GM19025 (cell line): Measurements from ENCODE around the gene TMEM201.

Experiments used
- ATAC-seq: cut with Tn5 transposase; IDR thresholded peaks from one replicate; pipeline ENCODE4 v1.9.1; 2021; ENCODE audit warnings: mild to moderate bottlenecking, low read depth, moderate library complexity; ENCODE audit not compliant: unreplicated experiment

TMEM201 gene

DNA sequence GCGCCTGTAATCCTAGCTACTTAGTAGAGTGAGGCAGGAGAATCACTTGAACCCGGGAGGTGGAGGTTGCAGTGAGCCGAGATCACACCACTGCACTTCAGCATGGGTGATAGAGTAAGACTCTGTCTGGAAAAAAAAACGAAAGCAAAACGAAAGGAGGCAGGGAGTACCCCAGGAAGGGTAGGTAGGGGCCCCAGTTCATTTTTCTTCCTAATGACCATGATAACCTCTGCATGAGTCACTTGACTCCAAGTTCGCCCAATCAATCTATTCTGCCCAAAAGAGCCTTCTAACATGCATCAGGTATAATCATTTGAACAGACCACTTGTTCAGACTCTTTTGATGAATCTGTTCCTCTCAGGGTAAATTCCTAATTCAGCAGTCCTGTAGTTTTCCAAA lies 13.2 kb upstream of the TMEM201 start:
- no peak for ATAC-seq

DNA sequence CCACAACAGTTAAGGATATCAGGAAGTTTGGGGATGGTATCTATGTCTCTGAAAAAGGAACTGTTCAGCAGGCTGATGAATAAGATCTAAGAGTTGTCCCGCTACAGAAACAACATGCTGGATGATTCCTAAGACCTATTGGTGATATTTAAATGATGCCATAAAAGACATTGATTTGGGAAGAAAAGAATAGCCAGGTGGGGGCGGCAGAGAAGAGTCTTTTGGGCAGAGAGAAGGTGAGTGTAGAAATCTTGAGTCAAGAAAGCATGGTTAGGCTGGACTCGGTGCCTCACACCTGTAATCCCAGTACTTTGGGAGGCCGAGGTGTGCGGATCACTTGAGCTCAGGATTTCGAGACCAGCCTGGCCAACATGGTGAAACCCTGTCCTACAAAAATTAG lies 11.8 kb upstream of the TMEM201 start:
- no peak for ATAC-seq

DNA sequence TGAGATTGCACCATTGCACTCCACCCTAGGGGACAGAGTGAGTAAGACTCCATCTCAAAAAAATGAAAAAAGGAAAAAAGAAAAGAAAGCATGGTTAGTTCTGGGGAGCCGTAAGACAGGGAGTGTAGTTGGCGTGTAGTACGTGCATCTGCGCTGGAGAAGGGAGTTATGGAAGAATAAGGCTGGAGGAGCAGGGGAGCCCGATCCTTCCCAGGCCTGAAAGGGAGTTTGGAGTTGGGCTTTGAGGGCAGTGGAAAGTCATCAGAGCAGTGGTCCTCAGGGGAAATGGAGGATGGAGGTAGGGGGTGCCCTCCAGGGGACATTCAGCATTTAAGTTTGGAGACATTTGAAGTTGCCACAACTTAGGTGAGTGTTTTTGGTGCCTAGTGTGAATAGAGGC lies 11.3 kb upstream of the TMEM201 start:
- ATAC-seq: no peak

DNA sequence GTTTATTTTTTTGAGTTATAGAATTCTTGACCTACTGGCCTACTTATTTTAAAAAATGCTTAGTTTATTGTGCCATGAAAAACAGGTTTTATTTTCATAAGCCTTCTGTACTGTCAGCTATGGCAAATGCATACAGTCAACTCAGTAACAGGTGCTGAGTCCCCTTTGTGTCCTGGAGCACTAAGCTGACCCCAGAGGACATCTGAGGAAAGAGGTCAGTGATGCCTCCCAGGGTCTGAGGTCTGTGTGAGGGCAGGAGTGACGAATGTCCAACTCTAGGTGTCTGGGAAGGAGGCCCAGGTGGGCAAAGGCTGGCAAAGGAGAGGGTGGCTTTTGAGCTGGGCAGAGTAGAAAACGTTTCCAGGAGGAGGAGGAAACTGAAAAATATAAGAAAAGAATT lies 7.8 kb upstream of the TMEM201 start:
- ATAC-seq: no peak

DNA sequence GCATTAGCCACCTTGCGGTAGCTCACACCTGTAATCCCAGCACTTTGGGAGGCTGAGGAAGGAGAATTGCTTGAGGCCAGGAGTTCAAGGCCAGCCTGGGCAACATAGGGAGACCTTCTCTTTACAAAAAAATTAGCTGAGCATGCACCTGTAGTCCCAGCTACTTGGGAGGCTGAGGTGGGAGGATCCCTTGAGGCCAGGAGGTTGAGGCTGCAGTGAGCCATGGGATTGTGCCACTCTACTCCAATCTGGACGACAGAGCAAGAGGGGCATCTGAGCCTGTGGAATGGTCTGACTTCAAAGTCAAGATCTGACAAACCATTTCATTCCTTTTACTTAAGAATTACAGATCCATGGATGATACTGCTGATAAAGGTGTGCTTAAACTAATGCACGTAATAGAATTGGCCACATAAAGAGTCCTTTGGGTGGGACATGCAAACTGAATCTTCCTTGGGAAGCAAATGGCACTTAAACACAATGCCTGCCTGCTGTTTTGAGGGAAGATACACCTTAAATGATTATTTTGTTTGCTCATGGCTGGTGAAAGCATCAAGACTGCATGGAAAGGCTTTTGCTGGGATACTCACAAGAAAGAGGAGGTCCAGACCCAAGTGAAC lies 2.5 kb upstream of the TMEM201 start:
- ATAC-seq: no peak

DNA sequence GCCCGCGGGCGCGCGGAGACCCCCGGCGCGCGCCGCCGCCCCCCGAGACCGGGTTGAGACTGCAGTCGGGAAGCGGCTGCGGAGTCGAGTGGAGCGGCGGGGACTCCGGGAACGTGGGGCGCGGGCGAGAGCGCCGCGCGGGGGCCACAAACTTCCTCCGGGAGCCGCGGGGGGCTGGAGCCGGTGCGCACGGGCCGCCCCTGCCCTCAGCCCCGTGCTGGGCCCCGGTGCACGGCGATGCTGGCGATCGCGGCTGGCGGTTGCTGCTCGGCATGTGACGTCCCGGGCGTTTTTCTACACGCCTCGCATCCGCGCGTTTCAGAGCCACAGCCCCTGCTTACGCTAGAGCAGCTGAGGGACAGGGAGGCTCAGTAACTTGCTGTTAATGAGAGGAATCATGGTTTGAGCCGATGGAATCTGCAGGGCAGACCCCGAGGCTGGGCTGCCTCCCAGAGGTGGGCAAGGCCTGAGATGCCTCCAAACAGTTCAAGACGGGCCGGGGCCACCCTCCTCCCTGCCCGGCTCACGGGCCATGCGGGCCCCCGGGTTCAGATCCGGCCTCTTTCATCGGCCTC lies 520 bp downstream of the TMEM201 start:
- ATAC-seq: peak; percentile 7

DNA sequence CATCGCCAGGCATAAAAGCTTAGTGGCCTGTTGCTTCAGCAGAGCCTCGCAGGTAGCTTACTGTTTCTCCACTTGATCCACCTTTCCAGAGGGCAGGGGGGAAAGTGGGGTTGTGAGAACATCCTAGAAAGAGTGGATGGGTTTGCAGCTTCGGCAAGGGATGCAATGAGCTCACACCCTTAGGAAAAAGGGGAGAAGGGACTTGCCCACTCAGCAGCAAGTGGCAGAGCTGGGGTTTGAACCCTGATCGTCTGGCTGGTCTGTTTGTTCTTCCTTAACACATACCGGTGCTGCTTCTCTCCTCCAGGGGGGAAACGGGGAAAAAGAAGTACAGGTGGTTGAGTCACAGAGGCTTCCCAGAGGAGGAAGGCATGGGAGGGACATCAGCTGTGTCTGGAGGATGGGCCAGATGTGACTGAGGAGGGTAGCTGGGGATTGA lies 1.0 kb downstream of the TMEM201 start:
- no peak for ATAC-seq

DNA sequence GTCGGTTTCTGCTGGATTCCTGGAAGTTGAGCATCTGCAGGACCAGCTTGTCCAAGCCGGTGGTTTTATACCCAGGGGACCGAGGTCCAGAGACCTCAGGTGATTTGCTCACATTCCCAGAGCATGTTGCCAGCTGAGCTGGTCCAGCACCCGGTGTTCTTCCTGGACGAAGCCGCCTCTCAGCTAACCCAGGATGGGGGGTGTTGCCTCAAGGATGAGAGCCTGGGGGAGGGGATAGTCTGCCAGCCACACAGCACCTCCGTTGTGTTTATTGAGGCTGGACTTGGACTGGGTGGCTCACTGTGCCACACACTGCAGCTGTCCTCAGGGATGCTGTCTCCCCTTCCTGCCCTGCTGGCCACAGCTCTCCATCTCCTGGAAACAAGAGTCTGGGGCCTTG lies 1.5 kb downstream of the TMEM201 start:
- no peak for ATAC-seq

DNA sequence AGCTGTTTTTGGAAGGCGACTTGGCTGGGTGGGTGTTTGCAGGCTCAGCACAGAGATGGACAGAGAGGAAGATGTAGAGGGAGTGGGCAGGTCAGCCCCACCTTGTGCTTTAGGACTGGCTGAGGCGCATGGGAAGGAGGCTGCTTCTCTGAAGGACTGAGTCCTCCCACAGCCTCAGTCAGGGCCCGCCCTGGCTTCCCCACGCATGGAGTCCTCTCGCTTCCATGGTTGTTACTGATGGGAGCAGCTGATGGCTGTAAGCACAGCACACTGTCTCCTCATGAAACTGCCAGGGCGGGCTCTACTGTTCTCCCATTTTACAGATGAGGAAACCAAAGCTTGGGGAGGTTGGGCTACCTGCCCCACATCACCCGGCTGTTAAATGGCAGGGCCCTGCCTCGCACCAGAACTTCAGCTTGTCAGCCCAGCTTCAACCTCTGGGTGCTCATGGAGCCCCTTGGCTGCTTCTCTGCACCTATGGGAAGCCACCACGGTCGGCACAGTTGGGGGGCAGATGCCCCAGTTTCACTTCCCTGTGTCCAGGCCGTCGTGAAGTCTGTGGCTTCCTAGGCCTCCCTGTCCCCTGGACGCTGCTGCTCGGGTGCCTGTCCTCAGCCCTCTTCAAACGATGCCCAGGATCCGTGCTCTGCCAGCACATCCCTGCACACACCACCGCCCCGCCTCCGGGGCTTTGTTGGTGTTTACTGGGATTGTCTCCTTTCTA lies 2.4 kb downstream of the TMEM201 start:
- no peak for ATAC-seq

DNA sequence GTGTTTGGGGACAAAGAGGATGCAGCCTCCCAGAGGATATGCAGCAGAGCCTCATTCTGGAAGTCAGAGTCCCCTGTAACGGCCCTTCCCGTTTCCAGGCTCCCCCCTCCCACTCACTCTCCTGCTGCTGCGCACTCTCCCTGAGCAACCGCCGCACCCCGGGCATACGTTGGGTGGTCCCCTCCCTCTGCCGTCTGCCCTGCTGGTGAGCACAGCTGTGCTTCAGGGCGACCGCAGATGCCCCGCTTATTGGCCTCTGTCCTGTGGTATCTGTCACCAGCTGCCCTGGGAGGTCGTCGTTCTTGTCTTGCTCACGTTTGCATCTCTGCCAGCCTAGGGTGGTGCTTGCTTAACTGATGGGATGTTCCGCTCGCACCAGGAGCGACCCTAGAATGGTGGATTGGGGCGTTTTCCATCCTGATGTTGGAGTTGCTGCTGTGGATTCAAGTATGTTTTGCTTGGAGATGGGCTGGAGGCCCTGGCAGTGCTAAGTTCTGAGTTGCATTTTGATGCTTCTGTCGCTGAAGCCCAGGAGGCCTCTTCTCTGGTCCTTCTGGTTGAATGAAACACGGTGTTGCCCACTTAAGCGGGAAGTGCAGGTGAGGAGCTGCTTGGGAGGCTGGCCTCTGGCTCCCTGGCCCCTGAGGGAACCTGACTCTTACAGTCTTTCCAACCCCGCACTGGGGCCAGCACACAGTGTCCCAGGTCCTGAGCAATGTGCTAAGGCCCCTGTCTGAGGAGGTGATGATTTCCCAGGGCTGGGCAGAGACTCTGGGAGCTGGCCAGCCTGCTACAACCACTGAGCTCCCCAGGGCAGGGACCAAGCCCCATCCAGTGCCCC lies 3.2 kb downstream of the TMEM201 start:
- no peak for ATAC-seq

DNA sequence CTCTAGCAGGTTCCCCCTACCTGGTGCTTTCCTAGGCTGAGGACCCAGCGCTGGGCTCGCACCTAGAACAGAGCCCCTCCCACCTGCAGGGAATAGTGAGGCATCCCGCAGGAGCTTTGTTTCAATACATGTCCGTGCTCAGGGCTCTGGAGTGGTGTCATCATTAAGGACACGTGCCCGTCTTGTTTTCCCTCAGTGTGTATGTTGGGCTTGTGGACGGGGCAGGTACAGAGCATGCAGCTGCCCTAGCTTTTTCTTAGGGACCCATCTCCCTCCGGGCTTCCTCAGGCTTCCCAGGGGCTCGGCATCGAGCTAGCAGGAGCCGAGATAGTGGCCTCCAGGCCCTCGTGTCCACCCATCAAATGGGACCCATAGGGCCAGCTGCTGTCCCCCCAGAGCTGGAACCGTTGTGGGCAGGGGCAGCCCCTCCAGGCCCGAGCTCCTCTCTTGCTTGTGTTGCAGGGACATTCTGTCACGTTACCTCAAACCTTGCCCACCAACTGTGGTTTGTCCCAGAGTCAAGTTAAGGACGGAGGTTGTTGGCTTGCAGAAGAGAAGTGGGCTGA lies 3.9 kb downstream of the TMEM201 start:
- no peak for ATAC-seq

DNA sequence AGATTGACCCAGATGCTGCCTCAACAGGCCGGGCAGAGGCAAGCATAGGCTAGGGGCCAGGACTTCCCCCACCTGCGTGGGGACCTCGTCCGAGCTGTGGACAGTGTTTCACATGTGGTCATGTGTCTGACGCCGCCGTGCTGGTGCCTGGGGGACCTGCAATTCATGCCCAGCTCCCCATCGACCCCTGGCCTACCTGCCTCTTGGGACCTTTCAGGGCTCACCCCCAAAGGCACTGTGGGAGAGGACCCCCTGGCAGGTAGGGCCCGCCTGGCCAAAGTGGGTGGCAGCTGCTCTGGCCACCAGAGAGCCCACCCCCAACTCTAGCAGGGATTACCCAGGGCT lies 4.4 kb downstream of the TMEM201 start:
- ATAC-seq: no peak

DNA sequence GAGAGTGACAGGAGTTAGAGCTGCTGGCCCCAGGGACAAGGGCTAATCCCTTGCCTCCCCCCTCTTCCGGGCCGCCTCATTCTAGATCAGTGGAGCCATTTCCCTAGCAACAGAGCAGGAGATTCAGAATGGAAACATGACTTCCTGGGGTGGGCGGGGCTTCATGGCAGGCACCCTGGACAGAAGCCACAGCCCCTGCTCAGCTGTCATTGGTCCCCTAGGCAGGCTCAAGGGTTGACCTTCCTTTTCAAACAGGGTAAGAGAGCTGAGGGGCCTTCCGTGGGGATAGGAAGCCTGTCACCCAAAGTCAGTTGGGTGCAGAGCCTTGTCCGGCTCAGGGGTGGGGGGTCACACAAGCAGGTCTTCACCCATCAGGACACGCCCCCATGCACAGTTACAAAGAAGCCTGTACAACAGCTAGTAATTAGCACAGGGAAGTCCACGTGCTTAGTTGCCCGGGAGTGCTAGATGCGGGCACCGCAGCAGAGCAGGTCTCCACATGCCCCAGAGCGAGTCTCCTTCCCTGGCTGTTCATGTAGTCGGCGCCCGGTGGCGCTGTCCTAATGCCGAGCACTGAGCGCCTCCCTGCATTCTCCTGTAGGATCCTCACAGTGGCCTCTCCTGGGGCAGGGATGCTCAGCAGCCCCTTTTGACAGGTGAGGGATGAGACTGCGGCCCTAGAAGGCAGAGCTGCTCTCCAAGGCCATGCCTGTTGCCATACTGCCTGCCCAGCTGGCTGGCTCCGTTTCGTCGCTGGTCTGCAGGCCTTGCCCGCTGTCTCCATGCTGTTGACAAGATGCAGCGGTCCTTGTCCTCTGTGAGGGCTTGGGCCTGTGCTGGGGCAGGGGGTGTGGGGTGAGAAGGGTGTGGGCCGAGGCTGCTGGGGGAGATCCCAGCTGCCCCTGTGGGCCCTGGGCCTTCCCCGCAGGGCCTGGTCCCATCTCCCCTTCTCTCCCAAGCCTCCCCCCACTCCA lies 5.1 kb downstream of the TMEM201 start:
- ATAC-seq: no peak

DNA sequence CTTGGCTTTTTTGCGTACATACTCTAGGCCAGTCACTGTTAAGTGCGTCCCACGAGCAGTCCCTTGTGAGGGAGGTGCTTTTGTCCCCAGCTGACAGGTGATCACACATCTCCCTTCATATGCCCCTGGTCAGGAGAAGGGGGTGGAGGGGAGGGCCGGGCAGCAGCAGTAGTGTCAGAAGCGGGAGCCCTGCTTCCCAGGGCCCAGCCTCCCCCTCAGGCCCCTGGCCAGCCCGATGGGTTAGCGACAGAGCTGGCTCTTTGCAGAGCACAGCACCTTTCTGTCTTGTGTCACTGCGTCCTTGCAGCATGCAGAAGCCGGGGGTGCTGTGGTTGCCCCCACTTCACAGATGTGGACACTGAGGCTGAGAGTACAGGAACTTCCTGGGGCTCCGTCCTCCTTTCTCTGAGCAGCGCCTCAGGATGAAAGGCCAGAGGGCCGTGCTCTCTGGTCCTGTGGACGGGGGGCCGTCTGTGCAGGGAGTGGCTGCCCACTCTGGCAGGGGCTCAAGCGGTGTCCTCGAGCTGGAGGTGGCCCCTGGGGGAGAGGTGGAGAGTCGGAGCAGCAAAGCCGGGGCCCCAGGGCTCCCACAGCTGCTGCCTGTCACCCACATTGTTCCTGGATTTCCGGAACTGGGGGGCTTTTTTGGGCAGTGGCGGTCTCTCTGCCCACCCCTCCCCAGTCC lies 5.9 kb downstream of the TMEM201 start:
- ATAC-seq: no peak

DNA sequence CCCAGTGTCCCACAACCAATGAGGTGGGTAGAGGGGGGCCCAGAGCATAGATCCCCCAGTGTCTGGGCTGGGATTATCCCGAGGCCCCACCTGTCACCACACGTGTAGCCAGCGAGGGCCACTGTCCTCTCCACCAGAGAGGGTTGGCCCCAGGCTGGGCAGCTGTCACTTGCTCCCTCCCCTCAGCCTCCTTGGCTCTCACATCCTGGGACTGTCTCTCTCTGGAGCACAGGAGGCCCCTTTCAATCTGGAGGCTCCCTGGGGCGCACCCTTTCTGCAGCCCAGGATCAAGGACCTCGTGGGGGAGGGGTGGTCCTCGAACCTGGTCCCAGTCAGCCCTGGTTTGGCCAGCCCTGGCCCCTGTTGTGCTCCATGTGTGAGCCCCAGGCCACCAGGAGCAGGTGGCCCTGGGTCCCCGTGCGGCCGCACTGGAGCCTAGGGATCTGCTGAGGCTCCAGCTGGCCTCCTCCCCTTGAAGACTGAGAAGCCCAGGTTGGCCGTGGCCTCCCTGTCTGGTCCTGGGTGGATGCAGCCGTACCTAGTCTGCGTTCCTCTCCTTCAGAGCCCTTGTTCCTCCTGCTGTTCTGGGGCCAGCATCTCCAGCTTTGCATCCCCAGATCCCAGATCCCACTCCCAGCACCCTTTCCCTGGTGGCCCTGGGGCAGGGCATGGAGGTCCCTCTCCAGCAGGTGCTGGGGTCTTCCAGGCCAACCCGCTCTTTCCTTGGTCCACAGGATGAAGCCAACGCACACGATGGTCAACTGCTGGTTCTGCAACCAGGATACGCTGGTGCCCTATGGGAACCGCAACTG lies 6.7 kb downstream of the TMEM201 start:
- ATAC-seq: no peak

DNA sequence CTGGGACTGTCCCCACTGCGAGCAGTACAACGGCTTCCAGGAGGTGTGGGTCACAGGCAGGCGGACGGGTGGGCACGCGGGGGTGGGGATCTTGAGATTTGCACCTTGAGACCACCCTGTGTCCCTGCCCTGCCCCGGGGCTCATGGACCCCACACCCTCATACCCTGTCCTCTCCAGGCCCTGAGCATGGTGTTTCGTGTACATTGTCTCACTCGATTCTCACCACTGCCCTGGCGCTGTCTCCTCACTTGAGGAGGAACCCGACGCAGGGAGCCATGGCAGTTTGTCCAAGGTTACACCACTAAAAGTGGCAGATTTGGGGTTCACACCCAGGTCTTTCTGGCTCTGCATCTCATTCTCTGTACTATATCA lies 7.2 kb downstream of the TMEM201 start:
- ATAC-seq: no peak

DNA sequence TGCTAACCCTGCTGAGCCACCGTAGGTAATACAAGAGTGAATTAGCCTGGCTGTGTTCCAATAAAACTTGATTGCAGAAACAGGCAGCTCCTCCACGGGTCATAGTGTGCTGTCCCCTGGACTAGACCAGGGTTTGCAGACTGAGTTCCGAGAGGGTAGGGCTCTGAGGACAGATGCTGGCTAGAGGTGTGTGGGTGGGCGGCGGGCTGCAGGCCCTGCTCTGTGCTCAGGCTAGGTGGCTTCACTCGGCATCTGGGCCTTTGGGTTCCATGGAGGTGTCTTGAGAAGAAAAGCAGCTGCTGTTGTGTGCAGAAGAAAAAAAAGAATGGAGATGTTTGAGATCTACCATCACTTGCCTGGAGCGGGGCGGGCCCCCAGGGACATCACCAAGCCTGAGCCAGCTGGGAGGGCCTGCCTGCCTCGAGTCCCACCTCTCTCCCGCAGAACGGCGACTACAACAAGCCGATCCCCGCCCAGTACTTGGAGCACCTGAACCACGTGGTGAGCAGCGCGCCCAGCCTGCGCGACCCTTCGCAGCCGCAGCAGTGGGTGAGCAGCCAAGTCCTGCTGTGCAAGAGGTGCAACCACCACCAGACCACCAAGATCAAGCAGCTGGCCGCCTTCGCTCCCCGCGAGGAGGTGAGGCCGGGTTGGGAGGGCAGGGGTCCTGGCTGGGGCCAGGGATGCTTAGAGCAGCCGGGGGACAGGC lies 7.9 kb downstream of the TMEM201 start:
- no peak for ATAC-seq
